ENCODE results near the gene RAP1GAP2. TPM values are rescaled to one million over a fixed set of nuclear protein-coding genes. Genes with fewer than 3 reads are reported as not detected.
A peak's percentile ranks its signal among the peaks of the same experiment; 100 is the strongest.

Gene RAP1GAP2
- total RNA-seq, 2 donors from 2014 or later: 77.3 to 109 TPM

DNA sequence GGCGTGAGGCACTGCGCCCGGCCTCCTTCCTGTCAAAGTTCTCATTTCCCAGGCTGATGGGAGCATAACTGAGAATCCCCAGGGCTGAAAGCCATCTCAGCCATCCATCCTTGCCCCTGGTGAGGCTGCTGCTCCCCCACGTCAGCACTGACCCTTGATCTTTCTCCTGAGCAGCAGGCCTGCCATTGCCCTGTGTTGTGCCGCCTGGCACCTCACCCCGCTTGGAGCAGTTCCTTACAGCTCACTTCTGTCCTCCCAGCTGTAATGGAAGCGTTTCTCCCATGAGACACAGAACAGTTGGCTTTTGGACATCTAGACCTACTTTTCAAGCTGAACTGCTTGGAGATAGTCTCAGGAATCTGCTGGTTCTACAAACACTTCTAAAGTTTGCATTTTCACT lies 215.7 kb downstream of the RAP1GAP2 start:
- peaks cover 7% of the 10 kb centered on the region for H3K36me3 Mint-ChIP-seq (ENCODE audit: low read depth)

GRCh38 chr17:3012926-3013581 lies 216.8 kb downstream of the RAP1GAP2 start:
- peaks cover 3% of the 10 kb centered on the region for H3K4me1 Mint-ChIP-seq
- H3K27me3 Mint-ChIP-seq: no peaks in the 10 kb centered on the region
- H3K27ac Mint-ChIP-seq: no peak overlapping the region
- ATAC-seq: peak; percentile 76
- H3K36me3 Mint-ChIP-seq (ENCODE audit: low read depth): peaks cover 2% of the 10 kb centered on the region
- no peak overlapping the region for H3K4me3 Mint-ChIP-seq
- no peaks in the 10 kb centered on the region for H3K9me3 ChIP-seq (ENCODE audit: control insufficient read depth, low read length, poor library complexity, severe bottlenecking)
- peak in 1 of 3 donors; percentile 33 for DNase-seq

More for the DNA sequence above, 215.7 kb downstream of the RAP1GAP2 start:
- Mint-ChIP-seq H3K27me3 (no peaks in the 10 kb centered on the region), H3K27ac (no peak overlapping the region), H3K4me1 (peaks cover 8% of the 10 kb centered on the region), H3K4me3 (no peak overlapping the region)
- ATAC-seq (no peak), DNase-seq (no peak)
- no peaks in the 10 kb centered on the region for H3K9me3 ChIP-seq (ENCODE audit: control insufficient read depth, low read length, poor library complexity, severe bottlenecking)

- H3K27ac Mint-ChIP-seq: no peak overlapping the region
- H3K9me3 ChIP-seq (ENCODE audit: control insufficient read depth, low read length, poor library complexity, severe bottlenecking): no peaks in the 10 kb centered on the region
- H3K36me3 Mint-ChIP-seq (ENCODE audit: low read depth): peaks cover 5% of the 10 kb centered on the region
- ATAC-seq (no peak), DNase-seq (no peak)
- H3K27me3 Mint-ChIP-seq: no peaks in the 10 kb centered on the region
- no peaks in the 10 kb centered on the region for H3K4me1 Mint-ChIP-seq
- H3K4me3 Mint-ChIP-seq: no peak overlapping the region
Observed at GRCh38 chr17:3015890-3016289, 219.7 kb downstream of the RAP1GAP2 start.

DNA sequence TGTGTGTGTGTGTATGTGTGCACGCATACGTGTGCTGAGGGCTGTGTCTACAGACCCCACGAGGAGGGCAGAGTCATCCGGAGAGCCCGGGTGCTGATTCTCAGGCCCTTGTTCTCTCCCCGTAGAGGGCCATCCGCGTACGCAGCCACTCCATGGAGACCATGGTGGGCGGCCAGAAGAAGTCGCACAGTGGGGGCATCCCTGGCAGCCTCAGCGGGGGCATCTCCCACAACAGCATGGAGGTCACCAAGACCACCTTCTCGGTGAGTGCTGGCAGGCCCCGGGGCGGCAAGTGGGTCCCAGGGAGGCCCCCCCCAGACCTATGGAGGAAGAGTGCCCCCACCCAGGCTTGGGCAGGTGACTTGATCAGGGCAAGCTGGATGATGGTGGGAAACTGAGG lies 221.7 kb downstream of the RAP1GAP2 start:
- DNase-seq: no peak
- no peaks in the 10 kb centered on the region for H3K27me3 Mint-ChIP-seq
- peaks cover 2% of the 10 kb centered on the region for H3K9me3 ChIP-seq (ENCODE audit: control insufficient read depth, low read length, poor library complexity, severe bottlenecking)
- no peak for ATAC-seq
- H3K36me3 Mint-ChIP-seq (ENCODE audit: low read depth): peaks cover 10% of the 10 kb centered on the region
- H3K4me3 Mint-ChIP-seq: no peak overlapping the region
- no peak overlapping the region for H3K27ac Mint-ChIP-seq
- H3K4me1 Mint-ChIP-seq: no peaks in the 10 kb centered on the region

GRCh38 chr17:3019761-3020160 lies 223.5 kb downstream of the RAP1GAP2 start:
- no peak overlapping the region for H3K27ac Mint-ChIP-seq
- DNase-seq (no peak), ATAC-seq (no peak)
- H3K4me3 Mint-ChIP-seq: no peak overlapping the region
- no peaks in the 10 kb centered on the region for H3K27me3 Mint-ChIP-seq
- H3K4me1 Mint-ChIP-seq: no peaks in the 10 kb centered on the region
- H3K36me3 Mint-ChIP-seq (ENCODE audit: low read depth): peaks cover 13% of the 10 kb centered on the region
- H3K9me3 ChIP-seq (ENCODE audit: control insufficient read depth, low read length, poor library complexity, severe bottlenecking): peaks cover 2% of the 10 kb centered on the region

GRCh38 chr17:3020381-3020780 lies 224.1 kb downstream of the RAP1GAP2 start:
- H3K9me3 ChIP-seq (ENCODE audit: control insufficient read depth, low read length, poor library complexity, severe bottlenecking): peaks cover 2% of the 10 kb centered on the region
- Mint-ChIP-seq H3K27me3 (no peaks in the 10 kb centered on the region), H3K4me1 (no peaks in the 10 kb centered on the region), H3K36me3 (ENCODE audit: low read depth) (peaks cover 13% of the 10 kb centered on the region), H3K4me3 (no peak overlapping the region), H3K27ac (no peak overlapping the region)
- DNase-seq (no peak), ATAC-seq (no peak)

DNA sequence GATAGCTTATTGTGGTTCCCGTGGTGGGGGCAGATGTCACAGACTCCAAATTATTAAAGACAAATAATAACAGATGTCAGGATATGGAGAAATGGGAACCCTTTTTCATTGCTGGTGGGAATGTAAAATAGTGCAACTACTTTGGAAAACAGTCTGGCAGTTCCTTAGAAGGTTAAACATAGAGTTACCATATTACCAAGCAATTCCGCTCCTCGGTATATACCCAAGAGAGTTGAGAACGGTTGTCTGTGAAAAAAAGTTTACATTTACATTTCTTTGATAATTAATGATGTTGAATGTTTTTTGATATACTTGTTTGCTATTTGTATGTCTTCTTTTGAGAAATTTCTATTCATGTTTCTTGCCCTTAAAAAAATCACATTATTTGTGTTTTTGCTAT lies 226.0 kb downstream of the RAP1GAP2 start:
- no peak overlapping the region for H3K4me3 Mint-ChIP-seq
- H3K27ac Mint-ChIP-seq: no peak overlapping the region
- H3K9me3 ChIP-seq (ENCODE audit: control insufficient read depth, low read length, poor library complexity, severe bottlenecking): peaks cover 2% of the 10 kb centered on the region
- no peak for DNase-seq
- no peaks in the 10 kb centered on the region for H3K4me1 Mint-ChIP-seq
- H3K27me3 Mint-ChIP-seq: no peaks in the 10 kb centered on the region
- peaks cover 13% of the 10 kb centered on the region for H3K36me3 Mint-ChIP-seq (ENCODE audit: low read depth)
- no peak for ATAC-seq

DNA sequence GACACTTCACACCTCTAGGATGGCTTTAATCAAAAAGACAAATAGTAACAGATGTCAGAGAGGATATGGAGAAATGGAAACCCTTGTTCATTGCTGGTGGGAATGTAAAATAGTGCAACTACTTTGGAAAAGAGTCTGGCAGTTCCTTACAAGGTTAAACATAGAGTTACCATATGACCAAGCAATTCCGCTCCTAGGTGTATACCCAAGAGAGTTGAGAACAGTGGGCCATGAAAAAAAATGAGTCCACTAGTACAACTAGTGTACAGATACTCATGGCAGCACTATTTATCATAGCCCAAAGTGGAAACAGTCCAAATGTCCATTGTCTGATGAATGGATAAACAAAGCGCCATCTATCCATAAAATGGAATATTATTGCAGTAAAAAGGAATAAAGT lies 228.1 kb downstream of the RAP1GAP2 start:
- no peak for DNase-seq
- H3K9me3 ChIP-seq (ENCODE audit: control insufficient read depth, low read length, poor library complexity, severe bottlenecking): peaks cover 2% of the 10 kb centered on the region
- no peaks in the 10 kb centered on the region for H3K27me3 Mint-ChIP-seq
- peaks cover 3% of the 10 kb centered on the region for H3K4me1 Mint-ChIP-seq
- H3K27ac Mint-ChIP-seq: no peak overlapping the region
- ATAC-seq: no peak
- peaks cover 17% of the 10 kb centered on the region for H3K36me3 Mint-ChIP-seq (ENCODE audit: low read depth)
- no peak overlapping the region for H3K4me3 Mint-ChIP-seq

DNA sequence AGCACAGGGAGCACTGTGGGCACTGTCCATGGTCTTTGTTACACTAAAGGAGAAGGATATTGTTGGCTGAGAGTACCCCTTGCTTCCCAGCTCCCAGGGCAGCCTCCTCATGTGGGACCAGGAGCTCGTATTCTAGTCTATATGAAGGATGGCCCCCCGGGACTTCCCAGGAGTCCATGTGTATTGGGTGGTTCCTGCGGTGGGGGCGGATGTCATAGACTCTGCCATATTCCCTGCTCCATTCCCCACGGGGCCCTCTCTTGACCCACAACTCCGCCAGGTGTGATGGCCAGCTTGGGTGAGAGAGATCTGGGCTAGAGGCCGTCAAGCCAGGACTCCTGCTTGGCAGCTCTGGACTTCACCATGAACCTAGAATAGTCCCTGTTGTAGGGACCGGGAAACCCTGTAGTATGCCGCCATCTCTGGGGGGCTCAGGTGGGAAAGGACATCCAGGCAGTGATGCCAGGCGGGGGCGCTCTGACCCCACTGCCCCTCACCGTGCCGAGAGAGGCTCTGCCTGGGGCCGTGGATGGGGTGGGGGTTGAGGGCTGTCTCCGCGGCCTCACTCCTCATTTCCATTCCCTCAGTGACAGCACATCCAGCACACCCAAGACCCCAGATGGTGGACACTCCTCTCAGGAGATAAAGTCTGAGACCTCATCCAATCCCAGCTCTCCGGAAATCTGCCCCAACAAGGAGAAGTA lies 229.3 kb downstream of the RAP1GAP2 start:
- H3K9me3 ChIP-seq (ENCODE audit: control insufficient read depth, low read length, poor library complexity, severe bottlenecking): peaks cover 2% of the 10 kb centered on the region
- no peak for ATAC-seq

DNA sequence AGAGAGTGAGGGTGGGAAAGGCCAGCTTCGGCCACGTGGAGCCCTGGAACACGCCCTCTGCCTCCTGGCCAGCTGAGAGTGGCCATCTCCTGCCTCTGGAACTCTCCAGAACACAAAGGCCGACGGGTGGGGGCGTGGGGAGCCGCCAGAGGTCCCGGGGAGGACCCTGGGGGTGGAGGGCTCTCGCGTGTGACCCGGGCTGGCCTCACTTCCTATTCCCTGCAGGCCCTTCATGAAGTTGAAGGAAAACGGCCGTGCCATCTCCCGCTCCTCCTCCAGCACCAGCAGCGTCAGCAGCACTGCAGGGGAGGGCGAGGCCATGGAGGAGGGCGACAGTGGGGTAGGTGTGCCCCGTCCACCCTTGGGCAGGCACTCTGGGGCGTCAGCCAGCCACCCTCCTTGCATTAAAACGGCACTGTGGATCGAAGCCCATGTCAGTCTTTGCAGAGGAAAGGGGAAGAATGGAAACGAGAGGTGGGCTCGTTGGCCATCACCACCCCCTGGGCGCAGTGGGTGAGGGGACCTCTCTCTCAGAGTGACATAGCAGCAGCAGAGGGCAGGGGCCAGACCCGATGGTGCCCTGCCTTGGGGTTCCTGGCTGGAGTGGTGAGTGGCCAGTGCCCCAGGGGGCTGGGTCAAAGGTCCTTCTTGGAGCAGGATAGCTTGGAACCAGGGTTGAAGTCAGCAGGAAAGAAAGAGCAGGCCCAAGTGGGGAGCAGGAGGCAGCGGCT lies 230.1 kb downstream of the RAP1GAP2 start:
- DNase-seq (no peak), ATAC-seq (no peak)
- no peaks in the 10 kb centered on the region for H3K27me3 Mint-ChIP-seq
- peaks cover 3% of the 10 kb centered on the region for H3K4me1 Mint-ChIP-seq
- H3K4me3 Mint-ChIP-seq: no peak overlapping the region
- peak overlapping the region; percentile 9 for H3K27ac Mint-ChIP-seq
- H3K9me3 ChIP-seq (ENCODE audit: control insufficient read depth, low read length, poor library complexity, severe bottlenecking): peaks cover 2% of the 10 kb centered on the region
- H3K36me3 Mint-ChIP-seq (ENCODE audit: low read depth): peaks cover 15% of the 10 kb centered on the region

More for the DNA sequence above, 229.3 kb downstream of the RAP1GAP2 start:
- no peak for DNase-seq
- H3K4me3 Mint-ChIP-seq: no peak overlapping the region
- H3K27ac Mint-ChIP-seq: no peak overlapping the region
- H3K4me1 Mint-ChIP-seq: peaks cover 3% of the 10 kb centered on the region
- peaks cover 17% of the 10 kb centered on the region for H3K36me3 Mint-ChIP-seq (ENCODE audit: low read depth)
- no peaks in the 10 kb centered on the region for H3K27me3 Mint-ChIP-seq

- Mint-ChIP-seq H3K27ac (peak overlapping the region; percentile 9), H3K27me3 (no peaks in the 10 kb centered on the region), H3K4me1 (peaks cover 3% of the 10 kb centered on the region), H3K4me3 (no peak overlapping the region), H3K36me3 (ENCODE audit: low read depth) (peaks cover 11% of the 10 kb centered on the region)
- DNase-seq (no peak), ATAC-seq (no peak)
- H3K9me3 ChIP-seq (ENCODE audit: control insufficient read depth, low read length, poor library complexity, severe bottlenecking): no peaks in the 10 kb centered on the region
Observed at GRCh38 chr17:3026856-3027751, 230.9 kb downstream of the RAP1GAP2 start.

GRCh38 chr17:3027786-3028532 lies 231.7 kb downstream of the RAP1GAP2 start:
- H3K4me3 Mint-ChIP-seq: no peak overlapping the region
- no peak for DNase-seq
- no peaks in the 10 kb centered on the region for H3K27me3 Mint-ChIP-seq
- no peaks in the 10 kb centered on the region for H3K9me3 ChIP-seq (ENCODE audit: control insufficient read depth, low read length, poor library complexity, severe bottlenecking)
- peaks cover 7% of the 10 kb centered on the region for H3K36me3 Mint-ChIP-seq (ENCODE audit: low read depth)
- no peak for ATAC-seq
- H3K4me1 Mint-ChIP-seq: peaks cover 3% of the 10 kb centered on the region
- H3K27ac Mint-ChIP-seq: no peak overlapping the region
